Adrenal gland (tissue), 5 donors: ENCODE results near the gene CDYL.

Experiments used
- POLR2A ChIP-seq, 2 donors: fragments of 450-650 bp; IDR thresholded peaks; one replicate each; pipeline ENCODE4 v1.6.1; 2017; ENCODE audit warnings: antibody characterized with exemption in 2 of 2, mild to moderate bottlenecking in 2 of 2, moderate library complexity in 1 of 2
- TF ChIP-seq, protein P1 (sequence below), 6 experiments: fragments of 450-650 bp in 4 of 6; fragments of 200-600 bp in 2 of 6; sonication (generic) in 1 of 6; IDR thresholded peaks; 1 replicate in 5 of 6; 2 replicates in 1 of 6; pipeline versions ENCODE4 v1.5.1 to v1.8.0; 2016 to 2021; ENCODE audit warnings: antibody characterized with exemption in 6 of 6, mild to moderate bottlenecking in 2 of 6, moderate library complexity in 1 of 6
- donor health status: DM: no; HTN: no; CAD: no.

GRCh38 chr6:4944325-4944724, 168.1 kb downstream of the CDYL start:
- TF ChIP-seq POLR2A (IDR thresholded peaks at IDR 0.05), result no peak
- TF ChIP-seq, protein P1, sequence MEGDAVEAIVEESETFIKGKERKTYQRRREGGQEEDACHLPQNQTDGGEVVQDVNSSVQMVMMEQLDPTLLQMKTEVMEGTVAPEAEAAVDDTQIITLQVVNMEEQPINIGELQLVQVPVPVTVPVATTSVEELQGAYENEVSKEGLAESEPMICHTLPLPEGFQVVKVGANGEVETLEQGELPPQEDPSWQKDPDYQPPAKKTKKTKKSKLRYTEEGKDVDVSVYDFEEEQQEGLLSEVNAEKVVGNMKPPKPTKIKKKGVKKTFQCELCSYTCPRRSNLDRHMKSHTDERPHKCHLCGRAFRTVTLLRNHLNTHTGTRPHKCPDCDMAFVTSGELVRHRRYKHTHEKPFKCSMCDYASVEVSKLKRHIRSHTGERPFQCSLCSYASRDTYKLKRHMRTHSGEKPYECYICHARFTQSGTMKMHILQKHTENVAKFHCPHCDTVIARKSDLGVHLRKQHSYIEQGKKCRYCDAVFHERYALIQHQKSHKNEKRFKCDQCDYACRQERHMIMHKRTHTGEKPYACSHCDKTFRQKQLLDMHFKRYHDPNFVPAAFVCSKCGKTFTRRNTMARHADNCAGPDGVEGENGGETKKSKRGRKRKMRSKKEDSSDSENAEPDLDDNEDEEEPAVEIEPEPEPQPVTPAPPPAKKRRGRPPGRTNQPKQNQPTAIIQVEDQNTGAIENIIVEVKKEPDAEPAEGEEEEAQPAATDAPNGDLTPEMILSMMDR (IDR thresholded peaks at IDR 0.05), result no peak
